ENCODE data around the gene POLE. TPM values are rescaled to one million over a fixed set of nuclear protein-coding genes. Genes with fewer than 3 reads are reported as not detected.

POLE gene
- total and polyA plus RNA-seq, 9 of the 15 experiments (the other 6 are each of a cell fraction or from before 2014, with no cell fraction given), result 2.4 to 154 (median 49.6) TPM

- H4K20me1 ChIP-seq (replicated peaks; ENCODE audit: control insufficient read depth, insufficient read depth, low read length), result peaks cover 3% of the 10 kb centered on the region; the same call in 1 of the 2 replicates
- H3K4me3 ChIP-seq, result no peak overlapping the region
- ChIA-PET POLR2A (no interaction called here), CTCF (ENCODE audit: low intra/inter-chr PET ratio) (no interaction called here)
- FAIRE-seq (no peak), ATAC-seq (no peak), DNase-seq (ENCODE audit: extremely low read depth in 1 of 4, low spot score in 3 of 4) (no peak)
- intact Hi-C loops (cut with micrococcal nuclease), result no loop called here
- TSS peak; percentile 10 for BruUV-seq (replicated peaks)
- H3K27ac ChIP-seq (ENCODE audit: extremely low read depth, low read depth, low read length), result no peak overlapping the region
- no peak overlapping the region for H3K4me2 ChIP-seq (ENCODE audit: insufficient read depth, low read length)
- no peak overlapping the region for H2AFZ ChIP-seq (ENCODE audit: low read depth, low read length)
- H3K27me3 ChIP-seq (ENCODE audit: control insufficient read depth in 2 of 2, insufficient read depth in 2 of 2, low read length in 2 of 2), result no peaks in the 10 kb centered on the region
- H3K79me2 ChIP-seq (ENCODE audit: control insufficient read depth, insufficient read depth, low read length), result no peaks in the 10 kb centered on the region
- no peaks in the 10 kb centered on the region for H3K9me3 ChIP-seq (replicated peaks; ENCODE audit: control insufficient read depth, insufficient read depth, low read depth, low read length)
- no peak overlapping the region for H3K9ac ChIP-seq (ENCODE audit: insufficient read depth in 1 of 2, low read depth in 2 of 2, low read length in 2 of 2)
- H3K36me3 ChIP-seq (ENCODE audit: control insufficient read depth, insufficient read depth, low read length), result peaks cover 100% of the 10 kb centered on the region
- no peaks in the 10 kb centered on the region for H3K4me1 ChIP-seq (replicated peaks in 1 of 2; ENCODE audit: control insufficient read depth in 2 of 2, insufficient read depth in 2 of 2, low read length in 2 of 2)
- WGBS (ENCODE audit: insufficient coverage, low coverage, missing lambda C conversion rate), result 87% methylated on average over 8 of the region's 11 CpGs
- H3K9me1 ChIP-seq (ENCODE audit: control insufficient read depth, insufficient read depth, low read length), result no peaks in the 10 kb centered on the region
- in situ Hi-C loops (cut with MboI), result no loop called here
- no peak for TF ChIP-seq ZNF232 (CRISPR knock-in tag; IDR thresholded peaks at IDR 0.05)
- TF ChIP-seq ZNF318 (IDR thresholded peaks at IDR 0.05; ENCODE audit: borderline replicate concordance in 1 of 2, low read depth in 1 of 2), result no peak
- no peak for TF ChIP-seq BRD9 (IDR thresholded peaks at IDR 0.05; ENCODE audit: low read depth, partially characterized antibody)
- TF ChIP-seq HDGF (IDR thresholded peaks at IDR 0.05), result no peak
- no peak for TF ChIP-seq SMARCC2 (IDR thresholded peaks at IDR 0.05; ENCODE audit: low read depth)
- TF ChIP-seq SIRT6 (IDR thresholded peaks at IDR 0.05; ENCODE audit: low read depth, low read length), result no peak
- no peak for TF ChIP-seq EGR1 (conservative IDR thresholded peaks at IDR 0.05)
- no peak for TF ChIP-seq NCOR1 (IDR thresholded peaks at IDR 0.05)
- no peak for TF ChIP-seq ZHX1 (conservative IDR thresholded peaks at IDR 0.05; ENCODE audit: low read length)
- no peak for TF ChIP-seq BRD4 (IDR thresholded peaks at IDR 0.05)
- no peak for TF ChIP-seq ZNF449 (CRISPR knock-in tag; IDR thresholded peaks at IDR 0.05)
- TF ChIP-seq L3MBTL2 (IDR thresholded peaks at IDR 0.05), result no peak
Measured at GRCh38 chr12:132660996-132661395, 26.1 kb downstream of the POLE start.
